WTC11 (cell line): ENCODE results near the gene ADAMTS15. TPM values are rescaled to one million over a fixed set of nuclear protein-coding genes. Genes with fewer than 3 reads are reported as not detected.

Experiments
- ATAC-seq: fragments of 200-7000 bp; cut with Tn5 transposase; 2 replicates; pipeline ENCODE4 v1.10.0; 2021; ENCODE audit warnings: mild to moderate bottlenecking, moderate library complexity
- CTCF ChIA-PET: fragments of 300-600 bp; sonication (Branson Sonifier 250); formaldehyde crosslinking; loops from one replicate; lab custom pipeline; 2021; ENCODE audit warnings: antibody characterized with exemption; lab: Charles Lee
- POLR2A ChIA-PET: fragments of 350-600 bp; sonication (Branson Sonifier 250); formaldehyde crosslinking; loops from one replicate; lab custom pipeline; 2021; ENCODE audit warnings: antibody characterized with exemption; lab: Charles Lee
- DNase-seq: peaks from one replicate; pipeline ENCODE4 v3.0.0; 2021; ENCODE audit warnings: low spot score
- H3K27ac Mint-ChIP-seq: 2 replicates; pipeline ENCODE4 v1.8.0; 2021; ENCODE audit warnings: mixed read lengths
- H3K27me3 Mint-ChIP-seq: 2 replicates; pipeline ENCODE4 v1.8.0; 2021; ENCODE audit warnings: low read depth, mild to moderate bottlenecking, moderate library complexity, mixed read lengths
- H3K36me3 Mint-ChIP-seq: 2 replicates; pipeline ENCODE4 v1.8.0; 2021; ENCODE audit warnings: mixed read lengths
- H3K4me1 Mint-ChIP-seq: 2 replicates; pipeline ENCODE4 v1.8.0; 2022; ENCODE audit warnings: mixed read lengths
- H3K4me3 Mint-ChIP-seq: 2 replicates; pipeline ENCODE4 v1.8.0; 2021; ENCODE audit warnings: mild to moderate bottlenecking, moderate library complexity, mixed read lengths
- H3K9me3 Mint-ChIP-seq: 2 replicates; pipeline ENCODE4 v1.8.0; 2021; ENCODE audit warnings: mixed read lengths
- ELF4 ChIP-seq: sonication (generic); formaldehyde crosslinking; IDR thresholded peaks from 2 replicates; pipeline ENCODE4 v1.8.1; 2022; ENCODE audit warnings: low read depth, mild to moderate bottlenecking, moderate library complexity, missing genetic modification reagents
- ESRRA ChIP-seq: sonication (generic); formaldehyde crosslinking; IDR thresholded peaks from 2 replicates; pipeline ENCODE4 v1.8.1; 2022; ENCODE audit warnings: mild to moderate bottlenecking, missing genetic modification reagents, borderline replicate concordance
- FOXJ3 ChIP-seq: sonication (generic); formaldehyde crosslinking; IDR thresholded peaks from 2 replicates; pipeline ENCODE4 v1.9.0; 2021; ENCODE audit warnings: missing genetic modification reagents, mild to moderate bottlenecking, borderline replicate concordance
- NFYB ChIP-seq: sonication (generic); formaldehyde crosslinking; conservative IDR thresholded peaks from 2 replicates; pipeline ENCODE4 v1.8.0; 2022; ENCODE audit warnings: low read depth, missing genetic modification reagents
- NR1H2 ChIP-seq: sonication (generic); formaldehyde crosslinking; IDR thresholded peaks from 2 replicates; pipeline ENCODE4 v1.9.0; 2021; ENCODE audit warnings: mild to moderate bottlenecking, moderate library complexity, missing genetic modification reagents
- ZNF671 ChIP-seq: fragments of 250-450 bp; sonication (Bioruptor Pico); IDR thresholded peaks from 2 replicates; pipeline ENCODE4 v1.8.0; 2021; ENCODE audit warnings: mild to moderate bottlenecking
- total RNA-seq: library from RNA; stranded (reverse); gene quantifications from 3 replicates; pipeline ENCODE4 v1.2.3, GENCODE V29; 2021
- TF ChIP-seq, protein P1 (sequence below): sonication (generic); formaldehyde crosslinking; IDR thresholded peaks from 2 replicates; pipeline ENCODE4 v1.8.1; 2023; ENCODE audit warnings: mild to moderate bottlenecking, missing genetic modification reagents, borderline replicate concordance
- TF ChIP-seq, protein P2 (sequence below): fragments of 250-450 bp; sonication (Bioruptor Pico); IDR thresholded peaks from 2 replicates; pipeline ENCODE4 v1.8.0; 2021; ENCODE audit warnings: mild to moderate bottlenecking
- TF ChIP-seq, protein P3 (sequence below): sonication (generic); formaldehyde crosslinking; IDR thresholded peaks from 2 replicates; pipeline ENCODE4 v1.8.1; 2022; ENCODE audit warnings: mild to moderate bottlenecking, missing genetic modification reagents, moderate library complexity, borderline replicate concordance
- TF ChIP-seq, protein P4 (sequence below): fragments of 250-450 bp; sonication (Bioruptor Pico); IDR thresholded peaks from 2 replicates; pipeline ENCODE4 v1.9.0; 2021; ENCODE audit warnings: mild to moderate bottlenecking
- TF ChIP-seq, protein P5 (sequence below): fragments of 250-450 bp; sonication (Bioruptor Pico); IDR thresholded peaks from 2 replicates; pipeline ENCODE4 v1.9.0; 2021; ENCODE audit warnings: mild to moderate bottlenecking, borderline replicate concordance
- TF ChIP-seq, protein P6 (sequence below): fragments of 250-450 bp; sonication (Bioruptor Pico); conservative IDR thresholded peaks from 2 replicates; pipeline ENCODE4 v1.9.0; 2021; ENCODE audit warnings: mild to moderate bottlenecking
- TF ChIP-seq, protein P7 (sequence below): sonication (generic); formaldehyde crosslinking; IDR thresholded peaks from 2 replicates; pipeline ENCODE4 v1.8.0; 2022; ENCODE audit warnings: missing genetic modification reagents
- TF ChIP-seq, protein P8 (sequence below): fragments of 250-450 bp; sonication (Bioruptor Pico); IDR thresholded peaks from 2 replicates; pipeline ENCODE4 v1.9.0; 2021; ENCODE audit warnings: mild to moderate bottlenecking

The ADAMTS15 gene
- total RNA-seq, 1 experiment from 2014 or later, result 3.7 TPM

DNA sequence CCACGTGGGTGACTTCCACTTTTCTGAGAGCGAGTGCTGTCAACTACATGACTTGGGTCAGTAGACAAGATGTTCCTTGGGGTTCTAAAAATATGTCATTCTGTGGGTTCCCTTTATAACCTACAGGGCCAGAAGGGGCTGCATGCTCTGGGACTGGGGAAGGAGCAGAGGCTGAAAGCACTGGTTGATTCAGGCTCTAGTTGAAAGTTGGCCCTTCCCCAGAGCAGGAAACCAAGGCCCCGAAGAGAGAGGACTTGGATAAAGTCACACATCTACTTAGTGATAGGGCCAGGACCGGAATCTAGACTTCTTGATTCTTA lies 9.9 kb downstream of the ADAMTS15 start (continued):
- TF ChIP-seq, protein P1, sequence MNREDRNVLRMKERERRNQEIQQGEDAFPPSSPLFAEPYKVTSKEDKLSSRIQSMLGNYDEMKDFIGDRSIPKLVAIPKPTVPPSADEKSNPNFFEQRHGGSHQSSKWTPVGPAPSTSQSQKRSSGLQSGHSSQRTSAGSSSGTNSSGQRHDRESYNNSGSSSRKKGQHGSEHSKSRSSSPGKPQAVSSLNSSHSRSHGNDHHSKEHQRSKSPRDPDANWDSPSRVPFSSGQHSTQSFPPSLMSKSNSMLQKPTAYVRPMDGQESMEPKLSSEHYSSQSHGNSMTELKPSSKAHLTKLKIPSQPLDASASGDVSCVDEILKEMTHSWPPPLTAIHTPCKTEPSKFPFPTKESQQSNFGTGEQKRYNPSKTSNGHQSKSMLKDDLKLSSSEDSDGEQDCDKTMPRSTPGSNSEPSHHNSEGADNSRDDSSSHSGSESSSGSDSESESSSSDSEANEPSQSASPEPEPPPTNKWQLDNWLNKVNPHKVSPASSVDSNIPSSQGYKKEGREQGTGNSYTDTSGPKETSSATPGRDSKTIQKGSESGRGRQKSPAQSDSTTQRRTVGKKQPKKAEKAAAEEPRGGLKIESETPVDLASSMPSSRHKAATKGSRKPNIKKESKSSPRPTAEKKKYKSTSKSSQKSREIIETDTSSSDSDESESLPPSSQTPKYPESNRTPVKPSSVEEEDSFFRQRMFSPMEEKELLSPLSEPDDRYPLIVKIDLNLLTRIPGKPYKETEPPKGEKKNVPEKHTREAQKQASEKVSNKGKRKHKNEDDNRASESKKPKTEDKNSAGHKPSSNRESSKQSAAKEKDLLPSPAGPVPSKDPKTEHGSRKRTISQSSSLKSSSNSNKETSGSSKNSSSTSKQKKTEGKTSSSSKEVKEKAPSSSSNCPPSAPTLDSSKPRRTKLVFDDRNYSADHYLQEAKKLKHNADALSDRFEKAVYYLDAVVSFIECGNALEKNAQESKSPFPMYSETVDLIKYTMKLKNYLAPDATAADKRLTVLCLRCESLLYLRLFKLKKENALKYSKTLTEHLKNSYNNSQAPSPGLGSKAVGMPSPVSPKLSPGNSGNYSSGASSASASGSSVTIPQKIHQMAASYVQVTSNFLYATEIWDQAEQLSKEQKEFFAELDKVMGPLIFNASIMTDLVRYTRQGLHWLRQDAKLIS, result no peak
- TF ChIP-seq ZNF671, result no peak
- TF ChIP-seq, protein P2, sequence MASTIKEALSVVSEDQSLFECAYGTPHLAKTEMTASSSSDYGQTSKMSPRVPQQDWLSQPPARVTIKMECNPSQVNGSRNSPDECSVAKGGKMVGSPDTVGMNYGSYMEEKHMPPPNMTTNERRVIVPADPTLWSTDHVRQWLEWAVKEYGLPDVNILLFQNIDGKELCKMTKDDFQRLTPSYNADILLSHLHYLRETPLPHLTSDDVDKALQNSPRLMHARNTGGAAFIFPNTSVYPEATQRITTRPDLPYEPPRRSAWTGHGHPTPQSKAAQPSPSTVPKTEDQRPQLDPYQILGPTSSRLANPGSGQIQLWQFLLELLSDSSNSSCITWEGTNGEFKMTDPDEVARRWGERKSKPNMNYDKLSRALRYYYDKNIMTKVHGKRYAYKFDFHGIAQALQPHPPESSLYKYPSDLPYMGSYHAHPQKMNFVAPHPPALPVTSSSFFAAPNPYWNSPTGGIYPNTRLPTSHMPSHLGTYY, result no peak
- no peak for TF ChIP-seq FOXJ3 (CRISPR knock-in tag)

DNA sequence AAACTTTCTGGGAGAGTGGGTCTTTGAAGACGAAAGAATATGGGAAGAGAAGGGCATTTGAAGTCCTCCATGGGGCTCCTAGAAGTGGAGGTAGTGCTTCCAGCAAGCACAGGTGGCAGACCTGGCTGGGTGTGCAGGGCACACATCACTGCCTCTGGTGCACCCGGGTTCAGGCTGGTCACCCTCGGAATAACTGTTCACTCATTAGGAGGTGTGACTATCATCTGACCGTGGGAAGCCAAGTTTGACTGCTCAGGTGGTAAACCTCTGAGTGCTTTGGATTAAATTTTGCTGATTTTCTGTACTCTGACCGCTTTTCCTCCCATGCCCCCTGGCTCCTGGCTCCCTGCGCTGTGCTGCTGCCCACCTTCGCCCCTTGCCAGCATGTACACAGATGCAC lies 11.1 kb downstream of the ADAMTS15 start:
- ATAC-seq (no peak), DNase-seq (no peak)
- Mint-ChIP-seq H3K27ac (no peak overlapping the region), H3K36me3 (no peaks in the 10 kb centered on the region), H3K4me3 (no peak overlapping the region), H3K9me3 (no peaks in the 10 kb centered on the region), H3K27me3 (peaks cover 18% of the 10 kb centered on the region), H3K4me1 (no peaks in the 10 kb centered on the region)
- POLR2A ChIA-PET, result no interaction called here
- CTCF ChIA-PET, result no interaction called here
- TF ChIP-seq, protein P3, sequence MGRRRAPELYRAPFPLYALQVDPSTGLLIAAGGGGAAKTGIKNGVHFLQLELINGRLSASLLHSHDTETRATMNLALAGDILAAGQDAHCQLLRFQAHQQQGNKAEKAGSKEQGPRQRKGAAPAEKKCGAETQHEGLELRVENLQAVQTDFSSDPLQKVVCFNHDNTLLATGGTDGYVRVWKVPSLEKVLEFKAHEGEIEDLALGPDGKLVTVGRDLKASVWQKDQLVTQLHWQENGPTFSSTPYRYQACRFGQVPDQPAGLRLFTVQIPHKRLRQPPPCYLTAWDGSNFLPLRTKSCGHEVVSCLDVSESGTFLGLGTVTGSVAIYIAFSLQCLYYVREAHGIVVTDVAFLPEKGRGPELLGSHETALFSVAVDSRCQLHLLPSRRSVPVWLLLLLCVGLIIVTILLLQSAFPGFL (CRISPR knock-in tag), result no peak
- TF ChIP-seq NFYB, result no peak
- TF ChIP-seq, protein P4, sequence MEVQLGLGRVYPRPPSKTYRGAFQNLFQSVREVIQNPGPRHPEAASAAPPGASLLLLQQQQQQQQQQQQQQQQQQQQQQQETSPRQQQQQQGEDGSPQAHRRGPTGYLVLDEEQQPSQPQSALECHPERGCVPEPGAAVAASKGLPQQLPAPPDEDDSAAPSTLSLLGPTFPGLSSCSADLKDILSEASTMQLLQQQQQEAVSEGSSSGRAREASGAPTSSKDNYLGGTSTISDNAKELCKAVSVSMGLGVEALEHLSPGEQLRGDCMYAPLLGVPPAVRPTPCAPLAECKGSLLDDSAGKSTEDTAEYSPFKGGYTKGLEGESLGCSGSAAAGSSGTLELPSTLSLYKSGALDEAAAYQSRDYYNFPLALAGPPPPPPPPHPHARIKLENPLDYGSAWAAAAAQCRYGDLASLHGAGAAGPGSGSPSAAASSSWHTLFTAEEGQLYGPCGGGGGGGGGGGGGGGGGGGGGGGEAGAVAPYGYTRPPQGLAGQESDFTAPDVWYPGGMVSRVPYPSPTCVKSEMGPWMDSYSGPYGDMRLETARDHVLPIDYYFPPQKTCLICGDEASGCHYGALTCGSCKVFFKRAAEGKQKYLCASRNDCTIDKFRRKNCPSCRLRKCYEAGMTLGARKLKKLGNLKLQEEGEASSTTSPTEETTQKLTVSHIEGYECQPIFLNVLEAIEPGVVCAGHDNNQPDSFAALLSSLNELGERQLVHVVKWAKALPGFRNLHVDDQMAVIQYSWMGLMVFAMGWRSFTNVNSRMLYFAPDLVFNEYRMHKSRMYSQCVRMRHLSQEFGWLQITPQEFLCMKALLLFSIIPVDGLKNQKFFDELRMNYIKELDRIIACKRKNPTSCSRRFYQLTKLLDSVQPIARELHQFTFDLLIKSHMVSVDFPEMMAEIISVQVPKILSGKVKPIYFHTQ (CRISPR knock-in tag), result no peak
- no peak for TF ChIP-seq ELF4
- TF ChIP-seq, protein P5, sequence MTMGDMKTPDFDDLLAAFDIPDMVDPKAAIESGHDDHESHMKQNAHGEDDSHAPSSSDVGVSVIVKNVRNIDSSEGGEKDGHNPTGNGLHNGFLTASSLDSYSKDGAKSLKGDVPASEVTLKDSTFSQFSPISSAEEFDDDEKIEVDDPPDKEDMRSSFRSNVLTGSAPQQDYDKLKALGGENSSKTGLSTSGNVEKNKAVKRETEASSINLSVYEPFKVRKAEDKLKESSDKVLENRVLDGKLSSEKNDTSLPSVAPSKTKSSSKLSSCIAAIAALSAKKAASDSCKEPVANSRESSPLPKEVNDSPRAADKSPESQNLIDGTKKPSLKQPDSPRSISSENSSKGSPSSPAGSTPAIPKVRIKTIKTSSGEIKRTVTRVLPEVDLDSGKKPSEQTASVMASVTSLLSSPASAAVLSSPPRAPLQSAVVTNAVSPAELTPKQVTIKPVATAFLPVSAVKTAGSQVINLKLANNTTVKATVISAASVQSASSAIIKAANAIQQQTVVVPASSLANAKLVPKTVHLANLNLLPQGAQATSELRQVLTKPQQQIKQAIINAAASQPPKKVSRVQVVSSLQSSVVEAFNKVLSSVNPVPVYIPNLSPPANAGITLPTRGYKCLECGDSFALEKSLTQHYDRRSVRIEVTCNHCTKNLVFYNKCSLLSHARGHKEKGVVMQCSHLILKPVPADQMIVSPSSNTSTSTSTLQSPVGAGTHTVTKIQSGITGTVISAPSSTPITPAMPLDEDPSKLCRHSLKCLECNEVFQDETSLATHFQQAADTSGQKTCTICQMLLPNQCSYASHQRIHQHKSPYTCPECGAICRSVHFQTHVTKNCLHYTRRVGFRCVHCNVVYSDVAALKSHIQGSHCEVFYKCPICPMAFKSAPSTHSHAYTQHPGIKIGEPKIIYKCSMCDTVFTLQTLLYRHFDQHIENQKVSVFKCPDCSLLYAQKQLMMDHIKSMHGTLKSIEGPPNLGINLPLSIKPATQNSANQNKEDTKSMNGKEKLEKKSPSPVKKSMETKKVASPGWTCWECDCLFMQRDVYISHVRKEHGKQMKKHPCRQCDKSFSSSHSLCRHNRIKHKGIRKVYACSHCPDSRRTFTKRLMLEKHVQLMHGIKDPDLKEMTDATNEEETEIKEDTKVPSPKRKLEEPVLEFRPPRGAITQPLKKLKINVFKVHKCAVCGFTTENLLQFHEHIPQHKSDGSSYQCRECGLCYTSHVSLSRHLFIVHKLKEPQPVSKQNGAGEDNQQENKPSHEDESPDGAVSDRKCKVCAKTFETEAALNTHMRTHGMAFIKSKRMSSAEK (CRISPR knock-in tag), result no peak
- no peak for TF ChIP-seq ESRRA (CRISPR knock-in tag)
- TF ChIP-seq NR1H2, result no peak
- TF ChIP-seq, protein P6, sequence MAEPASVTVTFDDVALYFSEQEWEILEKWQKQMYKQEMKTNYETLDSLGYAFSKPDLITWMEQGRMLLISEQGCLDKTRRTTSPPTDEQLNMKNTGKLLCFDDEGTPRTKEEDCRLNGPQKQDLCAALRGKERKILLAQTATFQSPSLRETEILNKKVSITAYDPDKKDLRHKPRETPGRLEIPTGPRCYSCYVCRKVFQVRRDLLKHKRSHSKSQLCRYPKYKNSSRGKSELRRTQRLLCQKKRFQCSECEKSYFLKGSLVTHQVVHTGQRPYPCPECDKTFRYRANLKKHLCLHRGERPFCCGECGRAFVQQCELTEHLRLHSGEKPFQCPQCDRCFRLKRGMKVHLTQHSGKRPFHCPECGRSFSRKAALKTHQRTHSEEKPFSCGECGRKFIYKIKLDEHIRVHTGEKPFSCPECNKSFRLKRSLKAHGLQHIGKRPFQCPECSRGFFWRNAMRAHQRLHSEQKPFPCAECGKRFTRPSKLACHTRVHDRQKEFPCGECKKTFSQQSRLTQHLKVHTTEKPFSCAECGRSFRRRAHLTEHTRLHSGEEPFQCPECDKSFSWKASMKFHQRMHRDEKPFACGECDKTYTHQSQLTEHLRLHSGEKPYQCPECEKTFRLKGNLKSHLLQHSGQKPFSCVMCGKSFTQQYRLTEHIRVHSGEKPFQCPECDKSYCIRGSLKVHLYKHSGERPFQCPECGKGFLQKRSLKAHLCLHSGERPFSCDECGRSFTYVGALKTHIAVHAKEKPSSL (CRISPR knock-in tag), result no peak
- TF ChIP-seq, protein P7, sequence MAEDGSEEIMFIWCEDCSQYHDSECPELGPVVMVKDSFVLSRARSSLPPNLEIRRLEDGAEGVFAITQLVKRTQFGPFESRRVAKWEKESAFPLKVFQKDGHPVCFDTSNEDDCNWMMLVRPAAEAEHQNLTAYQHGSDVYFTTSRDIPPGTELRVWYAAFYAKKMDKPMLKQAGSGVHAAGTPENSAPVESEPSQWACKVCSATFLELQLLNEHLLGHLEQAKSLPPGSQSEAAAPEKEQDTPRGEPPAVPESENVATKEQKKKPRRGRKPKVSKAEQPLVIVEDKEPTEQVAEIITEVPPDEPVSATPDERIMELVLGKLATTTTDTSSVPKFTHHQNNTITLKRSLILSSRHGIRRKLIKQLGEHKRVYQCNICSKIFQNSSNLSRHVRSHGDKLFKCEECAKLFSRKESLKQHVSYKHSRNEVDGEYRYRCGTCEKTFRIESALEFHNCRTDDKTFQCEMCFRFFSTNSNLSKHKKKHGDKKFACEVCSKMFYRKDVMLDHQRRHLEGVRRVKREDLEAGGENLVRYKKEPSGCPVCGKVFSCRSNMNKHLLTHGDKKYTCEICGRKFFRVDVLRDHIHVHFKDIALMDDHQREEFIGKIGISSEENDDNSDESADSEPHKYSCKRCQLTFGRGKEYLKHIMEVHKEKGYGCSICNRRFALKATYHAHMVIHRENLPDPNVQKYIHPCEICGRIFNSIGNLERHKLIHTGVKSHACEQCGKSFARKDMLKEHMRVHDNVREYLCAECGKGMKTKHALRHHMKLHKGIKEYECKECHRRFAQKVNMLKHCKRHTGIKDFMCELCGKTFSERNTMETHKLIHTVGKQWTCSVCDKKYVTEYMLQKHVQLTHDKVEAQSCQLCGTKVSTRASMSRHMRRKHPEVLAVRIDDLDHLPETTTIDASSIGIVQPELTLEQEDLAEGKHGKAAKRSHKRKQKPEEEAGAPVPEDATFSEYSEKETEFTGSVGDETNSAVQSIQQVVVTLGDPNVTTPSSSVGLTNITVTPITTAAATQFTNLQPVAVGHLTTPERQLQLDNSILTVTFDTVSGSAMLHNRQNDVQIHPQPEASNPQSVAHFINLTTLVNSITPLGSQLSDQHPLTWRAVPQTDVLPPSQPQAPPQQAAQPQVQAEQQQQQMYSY (CRISPR knock-in tag), result no peak
- TF ChIP-seq, protein P8, sequence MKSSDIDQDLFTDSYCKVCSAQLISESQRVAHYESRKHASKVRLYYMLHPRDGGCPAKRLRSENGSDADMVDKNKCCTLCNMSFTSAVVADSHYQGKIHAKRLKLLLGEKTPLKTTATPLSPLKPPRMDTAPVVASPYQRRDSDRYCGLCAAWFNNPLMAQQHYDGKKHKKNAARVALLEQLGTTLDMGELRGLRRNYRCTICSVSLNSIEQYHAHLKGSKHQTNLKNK, result no peak
